ENCODE data around the gene TMPRSS9.
"Not testable (repeated sequence)": the region's sequence is repeated elsewhere in the genome, so short reads cannot be mapped to it uniquely, and the experiment has no call there.

Gene TMPRSS9

DNA sequence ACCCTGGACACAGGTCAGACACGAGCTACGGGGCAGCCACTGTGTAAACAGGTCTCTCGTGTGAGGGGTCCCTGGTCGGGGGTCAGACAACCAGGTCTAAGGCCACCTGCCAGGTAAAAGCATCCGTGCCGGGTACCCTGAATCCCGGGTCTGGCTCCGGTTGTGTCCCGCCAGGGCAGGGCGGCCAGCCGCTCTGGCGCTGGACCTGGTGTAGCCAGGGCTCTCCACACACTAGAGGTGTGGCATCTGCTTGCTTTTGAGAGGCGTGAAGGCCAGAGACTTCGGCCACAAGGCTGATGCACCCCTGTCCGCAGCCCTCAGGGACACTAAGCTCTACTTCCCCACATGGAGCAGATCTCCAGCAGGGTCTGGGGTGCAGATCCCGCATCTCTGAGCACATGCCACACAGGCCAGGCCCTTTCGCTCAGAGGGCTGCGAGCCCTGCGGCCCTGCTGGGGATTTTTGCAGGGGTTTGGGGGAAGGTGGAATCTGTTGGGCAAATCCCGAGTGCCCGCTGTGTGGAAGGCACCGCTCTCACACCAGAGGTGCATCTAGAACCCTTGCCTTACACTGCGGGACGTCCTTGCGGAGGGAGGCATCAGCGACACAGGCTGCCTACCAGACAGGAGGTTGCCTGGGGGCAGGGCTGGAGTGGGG lies 81.2 kb downstream of the TMPRSS9 start:
- no peak for DNase-seq

GRCh38 chr19:2443116-2443784 lies 83.2 kb downstream of the TMPRSS9 start:
- no peak for DNase-seq

DNA sequence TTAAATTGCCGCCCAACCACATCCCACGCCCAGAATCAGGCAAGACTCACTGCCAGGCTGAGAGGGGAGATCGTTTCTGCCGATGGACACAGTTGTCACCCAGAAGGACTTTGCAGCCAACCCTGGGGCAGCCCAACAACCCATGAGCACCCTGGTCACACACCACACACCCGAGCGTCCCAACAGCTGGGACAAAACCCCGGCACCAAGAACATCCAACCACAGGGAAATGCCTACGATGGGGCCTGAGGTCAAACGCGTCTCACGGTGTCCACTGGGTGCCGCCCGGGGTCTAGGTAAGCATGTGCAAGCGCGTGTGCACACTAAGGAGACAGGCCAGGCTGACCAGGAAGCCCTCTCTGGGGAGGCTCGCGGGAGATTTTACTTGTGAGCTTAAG lies 83.7 kb downstream of the TMPRSS9 start:
- no peak for DNase-seq

- DNase-seq: no peak
These were observed 84.4 kb downstream of the TMPRSS9 start for GRCh38 chr19:2444251-2445002.

DNA sequence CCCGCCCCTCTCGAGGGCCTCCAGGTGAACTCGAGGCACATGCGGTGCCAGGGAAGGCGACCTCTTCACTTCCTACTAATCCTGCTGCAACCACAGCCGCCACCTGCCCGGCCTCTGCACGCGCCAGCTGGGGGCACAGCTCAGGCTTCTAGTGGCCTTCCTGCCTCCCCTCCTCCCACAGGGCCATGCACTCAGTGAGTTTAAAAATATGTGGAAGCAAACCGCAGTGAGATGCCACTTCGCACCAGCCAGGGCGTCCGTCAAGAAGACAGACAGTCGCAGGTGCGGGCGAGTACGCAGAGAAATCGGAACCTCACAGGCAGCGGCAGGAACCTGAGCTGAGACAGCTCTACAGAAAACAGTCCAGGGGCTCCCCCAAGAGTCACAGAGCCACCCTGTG lies 86.3 kb downstream of the TMPRSS9 start:
- DNase-seq: peak; percentile 25

GRCh38 chr19:2449019-2449418 lies 89.0 kb downstream of the TMPRSS9 start:
- no peak for DNase-seq

DNA sequence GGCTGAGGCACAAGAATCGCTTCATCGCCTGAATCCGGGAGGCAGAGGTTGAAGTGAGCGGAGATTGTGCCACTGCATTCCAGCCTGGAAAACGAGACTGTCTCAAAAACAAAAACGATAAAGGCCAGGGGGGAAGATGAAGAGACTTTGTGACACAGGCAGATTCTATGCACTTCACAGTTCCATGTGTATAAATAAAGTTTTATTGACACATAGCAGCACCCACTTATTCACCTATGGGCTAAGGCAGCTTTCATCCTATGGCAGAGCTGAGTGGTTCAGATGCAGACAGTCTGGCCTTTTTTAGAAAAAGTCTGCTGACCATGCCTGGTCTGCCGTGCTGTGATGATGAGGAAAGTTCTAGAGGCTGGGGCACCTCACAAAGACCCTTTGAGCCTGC lies 91.1 kb downstream of the TMPRSS9 start:
- no peak for DNase-seq

- no peak for DNase-seq
These were observed 91.7 kb downstream of the TMPRSS9 start for GRCh38 chr19:2451741-2452140.

DNA sequence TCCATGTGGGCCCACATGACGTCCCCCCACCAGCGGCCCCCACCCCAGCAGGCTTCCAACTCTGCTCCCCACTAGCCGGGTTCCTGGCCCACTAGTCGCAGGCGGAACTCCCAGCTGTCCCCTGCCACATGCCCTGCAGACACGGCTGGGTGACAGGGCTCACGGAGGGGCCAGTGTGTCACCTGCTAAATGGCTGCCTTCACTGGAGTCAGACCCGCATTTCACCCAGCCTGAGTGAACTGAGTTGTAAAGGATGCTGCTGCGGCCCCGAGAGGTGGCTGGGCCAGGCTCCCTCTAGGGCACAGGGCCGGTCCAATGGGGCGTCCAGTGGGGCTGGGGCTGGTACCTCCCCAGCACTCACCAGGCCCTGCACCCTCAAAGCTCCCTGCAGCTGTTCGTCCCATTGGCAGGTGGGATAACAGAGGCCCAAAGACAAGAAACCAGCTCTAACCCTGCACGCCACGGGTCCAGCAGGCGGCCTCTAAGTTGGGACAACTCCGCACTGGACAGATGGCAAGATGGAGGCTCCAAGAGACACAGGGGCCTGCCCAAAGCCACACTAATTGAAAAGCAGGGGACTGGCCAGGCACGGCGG lies 93.5 kb downstream of the TMPRSS9 start:
- no peak for DNase-seq

DNA sequence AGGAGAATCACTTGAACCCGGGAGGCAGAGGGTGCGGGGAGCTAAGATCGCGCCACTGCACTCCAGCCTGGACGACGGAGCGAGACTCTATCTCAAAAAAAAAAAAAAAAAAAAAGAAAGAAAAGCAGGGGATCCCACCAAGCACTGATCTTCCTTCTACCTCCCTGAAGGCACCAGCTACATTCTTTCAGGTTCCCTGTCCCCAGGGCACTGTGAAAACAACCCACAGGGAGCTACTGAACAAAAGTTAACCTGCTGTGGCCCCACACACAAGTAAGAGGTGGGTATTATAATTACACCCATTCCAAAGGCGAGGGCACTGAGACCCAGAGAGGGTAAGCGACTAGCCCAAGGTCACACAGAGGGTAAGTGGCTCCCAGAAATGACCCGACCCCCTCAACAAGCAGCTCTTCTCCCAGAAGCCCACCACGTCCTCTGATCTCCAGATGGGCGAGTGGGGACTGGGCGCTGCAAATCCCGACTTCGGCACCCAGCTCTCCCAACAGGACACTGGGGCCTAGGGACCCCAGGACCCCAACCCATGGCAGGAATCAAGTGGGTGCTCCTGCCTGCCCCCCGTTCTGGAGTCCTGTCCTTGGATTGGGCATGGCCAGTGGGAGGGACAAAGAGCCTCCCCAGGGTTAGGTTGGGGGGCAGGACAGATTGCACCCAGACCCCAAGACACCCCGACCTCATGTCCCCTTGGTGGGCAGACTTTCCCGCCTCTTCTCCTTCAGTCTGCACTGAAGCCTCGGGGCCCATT lies 94.3 kb downstream of the TMPRSS9 start:
- no peak for DNase-seq

GRCh38 chr19:2454962-2455850 lies 95.1 kb downstream of the TMPRSS9 start:
- no peak for DNase-seq

GRCh38 chr19:2455851-2456570 lies 95.9 kb downstream of the TMPRSS9 start:
- DNase-seq: peak; percentile 51

DNA sequence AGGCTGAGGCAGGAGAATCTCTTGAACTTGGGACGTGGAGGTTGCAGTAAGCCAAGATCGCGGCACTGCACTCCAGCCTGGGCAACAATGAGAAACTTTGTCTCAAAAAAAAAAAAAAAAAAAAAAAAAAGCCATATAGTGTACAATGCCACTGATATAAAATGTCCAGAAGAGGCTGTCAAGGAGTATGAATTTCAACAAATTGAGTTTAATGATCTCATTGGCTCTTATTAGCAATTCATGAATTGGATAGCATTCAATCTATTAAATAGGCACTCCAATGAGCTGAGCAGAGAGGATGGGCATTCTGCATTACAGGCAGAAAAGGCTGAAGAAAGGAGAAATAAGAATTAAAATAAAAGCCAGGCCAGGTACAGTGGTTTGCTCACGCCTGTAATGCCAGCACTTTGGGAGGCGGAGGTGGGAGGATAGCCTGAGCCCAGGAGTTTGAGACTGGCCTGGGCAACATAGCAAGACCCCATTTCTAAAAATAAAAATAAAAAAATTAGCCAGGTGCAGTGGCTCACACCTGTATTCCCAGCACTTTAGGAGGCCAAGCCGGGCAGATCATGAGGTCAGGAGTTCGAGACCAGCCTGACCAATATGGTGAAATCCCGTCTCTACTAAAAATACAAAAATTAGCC lies 97.5 kb downstream of the TMPRSS9 start:
- DNase-seq: no peak

GRCh38 chr19:2458054-2458453 lies 98.0 kb downstream of the TMPRSS9 start:
- no peak for DNase-seq

DNA sequence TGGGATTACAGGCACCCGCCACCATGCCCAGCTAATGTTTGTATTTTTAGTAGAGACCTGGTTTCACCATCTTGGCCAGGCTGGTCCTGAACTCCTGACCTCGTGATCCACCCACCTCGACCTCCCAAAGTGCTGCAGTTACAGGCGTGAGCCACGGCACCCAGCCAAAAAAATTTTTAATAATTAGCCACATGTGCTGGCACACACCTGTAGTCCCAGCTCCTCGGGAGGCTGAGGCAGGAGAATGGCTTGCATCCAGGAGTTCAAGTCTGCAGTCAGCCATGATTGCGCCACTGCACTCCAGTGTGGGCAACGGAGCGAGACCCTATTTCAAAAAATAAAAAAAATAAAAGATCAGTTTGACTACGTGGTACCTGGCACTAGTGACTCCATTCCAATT lies 98.7 kb downstream of the TMPRSS9 start:
- DNase-seq: not testable (repeated sequence)

GRCh38 chr19:2460245-2460644 lies 100.2 kb downstream of the TMPRSS9 start:
- no peak for DNase-seq

DNA sequence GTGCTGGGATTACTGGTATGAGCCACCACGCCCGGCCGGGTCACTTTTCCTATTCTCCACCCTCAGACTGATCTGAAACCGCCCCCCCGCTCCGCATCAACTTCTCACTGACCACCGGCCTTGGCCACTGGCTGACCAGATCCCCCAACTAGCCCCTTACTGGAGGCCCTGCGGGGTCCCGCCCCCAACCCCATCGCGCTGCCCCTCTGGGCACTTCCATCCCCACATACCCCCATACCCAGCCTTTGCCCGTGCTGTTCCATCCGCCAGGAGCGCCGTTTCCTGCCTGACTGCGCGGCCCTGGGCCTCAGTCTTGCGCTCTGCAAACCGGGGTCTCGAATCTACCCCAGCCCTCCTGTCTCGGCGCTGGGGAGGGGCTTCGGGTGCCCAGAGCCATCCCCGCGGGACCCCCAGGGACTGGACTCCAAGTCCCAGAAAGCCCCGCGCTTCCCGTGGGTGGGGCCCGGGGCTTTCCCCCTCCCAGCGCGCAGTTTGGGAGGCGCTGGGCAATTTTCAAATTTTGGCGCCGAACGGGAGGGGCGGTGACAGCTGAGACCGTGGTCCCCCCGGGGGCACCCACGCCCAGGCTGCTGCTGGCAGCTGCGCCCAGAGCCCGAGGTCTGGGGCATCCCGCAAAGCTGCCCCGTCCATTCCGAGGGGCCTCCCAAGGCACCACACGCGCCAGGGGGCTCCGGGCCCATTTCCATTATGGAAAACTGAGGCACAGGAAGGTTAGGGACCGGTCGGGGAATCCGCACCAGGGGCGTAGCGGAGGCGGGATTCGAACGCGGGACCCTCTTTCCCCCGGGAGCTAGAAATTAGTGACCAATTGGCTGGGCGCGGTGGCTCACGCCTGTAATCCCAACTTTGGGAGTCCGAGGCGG lies 101.9 kb downstream of the TMPRSS9 start:
- peak; percentile 69 for DNase-seq

DNA sequence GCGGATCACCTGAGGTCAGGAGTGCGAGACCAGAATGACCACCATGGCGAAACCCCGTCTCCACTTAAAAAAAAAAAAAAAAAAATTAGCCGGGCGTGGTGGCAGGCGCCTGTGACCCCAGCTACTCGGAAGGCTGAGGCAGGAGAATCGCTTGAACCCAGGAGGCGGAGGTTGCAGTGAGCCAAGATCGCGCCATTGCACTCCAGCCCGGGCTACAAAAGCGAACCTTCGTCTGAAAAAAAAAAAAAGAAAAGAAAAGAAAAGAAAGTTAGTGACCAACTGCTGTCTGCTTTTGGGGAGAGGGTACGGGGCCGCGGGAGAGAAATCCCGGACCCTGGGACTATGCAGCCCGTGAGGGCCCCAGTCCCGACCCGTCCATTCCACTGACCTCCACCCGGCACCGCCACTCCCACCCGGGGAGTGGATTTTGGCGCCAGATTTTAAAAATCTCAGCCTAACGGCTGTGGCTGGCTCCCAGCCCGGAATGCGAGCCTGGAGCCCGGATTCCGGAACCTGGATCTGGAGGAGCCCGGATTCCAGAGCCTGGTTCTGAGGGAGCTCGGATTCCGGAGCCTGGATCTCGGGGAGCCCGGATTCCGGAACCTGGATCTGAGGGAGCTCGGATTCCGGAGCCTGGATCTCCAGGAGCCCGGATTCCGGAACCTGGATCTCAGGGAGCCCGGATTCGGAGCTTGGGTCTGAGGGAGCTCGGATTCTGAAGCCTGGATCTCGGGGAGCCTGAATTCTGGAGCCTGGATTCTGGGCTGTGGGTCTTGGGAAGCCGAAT lies 102.8 kb downstream of the TMPRSS9 start:
- no peak for DNase-seq

DNA sequence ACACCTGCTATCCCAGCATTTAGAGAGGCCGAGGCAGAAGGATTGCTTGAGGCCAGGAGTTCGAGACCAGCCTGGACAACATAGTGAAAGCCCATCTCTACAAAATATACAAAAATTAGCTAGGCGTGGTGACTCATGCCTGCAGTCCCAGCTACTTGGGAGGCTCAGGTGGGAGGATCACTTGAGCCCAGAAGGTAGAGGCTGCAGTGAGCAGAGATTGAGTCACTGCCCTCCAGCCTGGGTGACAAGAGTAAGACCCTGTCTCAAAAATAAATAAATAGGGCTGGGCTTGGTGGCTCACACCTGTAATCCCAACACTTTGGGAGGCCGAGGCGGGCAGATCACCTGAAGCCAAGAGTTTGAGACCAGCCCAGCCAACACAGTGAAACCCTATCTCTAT lies 103.6 kb downstream of the TMPRSS9 start:
- DNase-seq: not testable (repeated sequence)
